ENCODE measurements around the gene LRRC59.
"Not testable (repeated sequence)": the region's sequence is repeated elsewhere in the genome, so short reads cannot be mapped to it uniquely, and the experiment has no call there.

Gene LRRC59

GRCh38 chr17:50348522-50349242 lies 48.6 kb downstream of the LRRC59 start:
- no peak for DNase-seq (ENCODE audit: low read depth in 4 of 4, low spot score in 1 of 4)

GRCh38 chr17:50347894-50348291 lies 49.4 kb downstream of the LRRC59 start:
- no peak for DNase-seq (ENCODE audit: low read depth in 4 of 4, low spot score in 1 of 4)

- no peak for DNase-seq (ENCODE audit: low read depth in 4 of 4, low spot score in 1 of 4)
Measured at GRCh38 chr17:50347117-50347893, 50.0 kb downstream of the LRRC59 start.

- DNase-seq (ENCODE audit: low read depth in 4 of 4, low spot score in 1 of 4), result peak in 3 of 4 experiments; percentile 18 to 51 (median 32)
Measured at GRCh38 chr17:50346313-50347116, 50.8 kb downstream of the LRRC59 start.

GRCh38 chr17:50345432-50346312 lies 51.7 kb downstream of the LRRC59 start, which contains the start of gene XYLT2:
Gene XYLT2, plus strand, starts transcription at chr17:50346126. Its CDS starts 15 bp downstream, at chr17:50346141.
- peak; percentile 69 to 89 (median 86) for DNase-seq (ENCODE audit: low read depth in 4 of 4, low spot score in 1 of 4)

GRCh38 chr17:50344731-50345365 lies 52.5 kb downstream of the LRRC59 start:
- no peak for DNase-seq (ENCODE audit: low read depth in 4 of 4, low spot score in 1 of 4)

GRCh38 chr17:50339381-50339780 lies 57.9 kb downstream of the LRRC59 start:
- DNase-seq (ENCODE audit: low read depth in 4 of 4, low spot score in 1 of 4), result no peak

- DNase-seq (ENCODE audit: low read depth in 4 of 4, low spot score in 1 of 4), result no peak
Measured at GRCh38 chr17:50338645-50339044, 58.7 kb downstream of the LRRC59 start.

- no peak for DNase-seq (ENCODE audit: low read depth in 4 of 4, low spot score in 1 of 4)
Measured at GRCh38 chr17:50337956-50338355, 59.4 kb downstream of the LRRC59 start.

GRCh38 chr17:50333291-50334057 lies 63.8 kb downstream of the LRRC59 start:
- DNase-seq (ENCODE audit: low read depth in 4 of 4, low spot score in 1 of 4), result not testable (repeated sequence)

- DNase-seq (ENCODE audit: low read depth in 4 of 4, low spot score in 1 of 4), result no peak
Measured at GRCh38 chr17:50332196-50332595, 65.1 kb downstream of the LRRC59 start.

Measured in stimulated activated CD4-positive, alpha-beta T cell treated with anti-CD3 and anti-CD28 coated beads, Interleukin-1b, Interleukin-23, amount 100 ng/mL, for 24 hours (primary cell).